Measurements from ENCODE around the gene MAP3K3.
A peak's percentile ranks its signal among the peaks of the same experiment; 100 is the strongest.

MAP3K3 gene

GRCh38 chr17:63694950-63695773, 72.9 kb downstream of the MAP3K3 start:
- no peak for DNase-seq

- DNase-seq = no peak
Observed at GRCh38 chr17:63695889-63696288, 73.7 kb downstream of the MAP3K3 start.

GRCh38 chr17:63696381-63696961, 74.3 kb downstream of the MAP3K3 start:
- DNase-seq = no peak

GRCh38 chr17:63697341-63698286, 75.4 kb downstream of the MAP3K3 start:
- DNase-seq = no peak

GRCh38 chr17:63698381-63698885, 76.2 kb downstream of the MAP3K3 start:
- no peak for DNase-seq

GRCh38 chr17:63698886-63699637, 76.8 kb downstream of the MAP3K3 start:
- DNase-seq = peak; percentile 38

GRCh38 chr17:63699638-63700527, 77.7 kb downstream of the MAP3K3 start, which contains the start of gene LIMD2:
Gene LIMD2, minus strand, starts transcription at chr17:63700125. Its CDS starts 827 bp downstream, at chr17:63699298.
- DNase-seq = peak; percentile 53

- no peak for DNase-seq
Observed at GRCh38 chr17:63700528-63701455, 78.6 kb downstream of the MAP3K3 start.

GRCh38 chr17:63701456-63701820, 79.2 kb downstream of the MAP3K3 start:
- DNase-seq = no peak

GRCh38 chr17:63701868-63702720, 79.9 kb downstream of the MAP3K3 start:
- no peak for DNase-seq

GRCh38 chr17:63702721-63703015, 80.5 kb downstream of the MAP3K3 start:
- DNase-seq = no peak

GRCh38 chr17:63703029-63703428, 80.8 kb downstream of the MAP3K3 start:
- DNase-seq = no peak

GRCh38 chr17:63703556-63704258, 81.5 kb downstream of the MAP3K3 start:
- no peak for DNase-seq

GRCh38 chr17:63704259-63704576, 82.0 kb downstream of the MAP3K3 start:
- no peak for DNase-seq

- no peak for DNase-seq
Observed at GRCh38 chr17:63704836-63705235, 82.6 kb downstream of the MAP3K3 start.

- no peak for DNase-seq
Observed at GRCh38 chr17:63705657-63706056, 83.4 kb downstream of the MAP3K3 start.

GRCh38 chr17:63706336-63707082, 84.3 kb downstream of the MAP3K3 start:
- DNase-seq = no peak

GRCh38 chr17:63707151-63707550, 84.9 kb downstream of the MAP3K3 start:
- DNase-seq = no peak

All from NCI-H526 treated with DMSO at 0.1 percent for 48 hours (cell line).